ENCODE measurements around the gene SLC26A1. TPM values are rescaled to one million over a fixed set of nuclear protein-coding genes. Genes with fewer than 3 reads are reported as not detected.
"Not testable (repeated sequence)": the region's sequence is repeated elsewhere in the genome, so short reads cannot be mapped to it uniquely, and the experiment has no call there.

SLC26A1 gene
- total RNA-seq, 8 experiments from 2014 or later = 0.60 to 6.3 (median 2.0) TPM

GRCh38 chr4:948936-949300, 44.3 kb downstream of the SLC26A1 start:
- Histone ChIP-seq H3K4me3 (no peak overlapping the region), H3K27ac (no peak overlapping the region), H3K4me1 (replicated peaks in 1 of 2) (no peaks in the 10 kb centered on the region)
- no peak for ATAC-seq (replicated peaks in 6 of 8)
- in situ Hi-C loops (cut with MboI; ENCODE audit: low pct_unique_long_range_greater_than_20kb in 2 of 9, low sequenced_read_pairs in 9 of 9, unreplicated experiment in 9 of 9) = no loop called here
- WGBS, 10 experiments = 57 to 100% (median 60%) methylated on average over 1 to 7 of the region's 13 CpGs; no CpG with 5 or more reads in 7 of the 10 experiments

- no peak overlapping the region for H3K27ac ChIP-seq
- in situ Hi-C loops (cut with MboI; ENCODE audit: low pct_unique_long_range_greater_than_20kb in 2 of 9, low sequenced_read_pairs in 9 of 9, unreplicated experiment in 9 of 9) = no loop called here
- no peaks in the 10 kb centered on the region for H3K4me1 ChIP-seq (replicated peaks in 1 of 2)
- peak in 2 of 8 experiments; percentile 19 to 27 for ATAC-seq (replicated peaks in 6 of 8)
- no peak overlapping the region for H3K4me3 ChIP-seq
- WGBS, 10 experiments = 30 to 100% (median 90%) methylated on average over 2 to 6 of the region's 33 CpGs; no CpG with 5 or more reads in 3 of the 10 experiments
Measured at GRCh38 chr4:948101-948935, 44.9 kb downstream of the SLC26A1 start.

GRCh38 chr4:947491-947971, 45.7 kb downstream of the SLC26A1 start:
- no CpG with 5 or more reads among the region's 19 CpGs for WGBS, 10 experiments
- Histone ChIP-seq H3K4me1 (replicated peaks in 1 of 2) (no peaks in the 10 kb centered on the region), H3K27ac (no peak overlapping the region), H3K4me3 (no peak overlapping the region)
- no peak for ATAC-seq (replicated peaks in 6 of 8)
- in situ Hi-C loops (cut with MboI; ENCODE audit: low pct_unique_long_range_greater_than_20kb in 2 of 9, low sequenced_read_pairs in 9 of 9, unreplicated experiment in 9 of 9) = no loop called here

DNA sequence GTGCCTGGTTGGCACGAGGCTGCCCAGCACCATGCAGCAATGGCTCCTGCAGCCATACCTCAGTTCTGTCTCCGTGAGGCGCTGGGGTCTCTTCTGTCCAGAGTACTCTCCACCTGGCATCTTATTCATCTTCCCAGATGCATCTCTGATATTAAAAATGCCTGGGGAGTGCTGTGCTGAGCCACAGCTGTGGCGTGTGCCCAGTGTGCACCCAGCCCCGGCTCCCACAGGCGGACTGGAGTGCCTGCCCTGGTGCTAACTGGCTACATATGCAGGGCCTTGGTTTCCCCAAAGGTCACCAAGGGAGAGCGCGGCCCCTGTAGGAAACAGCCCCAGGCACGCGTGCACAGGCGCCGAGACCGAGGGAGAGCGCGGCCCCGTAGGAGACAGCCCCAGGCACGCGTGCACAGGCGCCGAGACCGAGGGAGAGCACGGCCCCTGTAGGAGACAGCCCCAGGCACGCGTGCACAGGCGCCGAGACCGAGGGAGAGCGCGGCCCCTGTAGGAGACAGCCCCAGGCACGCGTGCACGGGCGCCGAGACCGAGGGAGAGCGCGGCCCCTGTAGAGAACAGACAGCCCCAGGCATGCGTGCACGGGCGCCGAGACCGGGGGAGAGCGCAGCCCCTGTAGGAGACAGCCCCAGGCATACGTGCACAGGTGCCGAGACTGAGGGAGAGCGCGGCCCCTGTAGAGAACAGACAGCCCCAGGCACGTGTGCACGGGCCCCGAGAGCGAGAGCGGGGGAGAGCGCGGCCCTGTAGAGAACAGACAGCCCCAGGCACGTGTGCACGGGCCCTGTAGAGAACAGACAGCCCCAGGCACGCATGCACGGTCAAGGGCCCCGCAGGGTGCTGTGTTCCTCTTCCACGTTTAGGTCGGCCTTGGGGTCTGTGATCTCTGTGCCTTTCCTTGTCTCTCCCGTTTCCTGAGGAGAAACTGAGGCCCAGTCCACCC, 46.4 kb downstream of the SLC26A1 start:
- Histone ChIP-seq H3K4me3 (no peak overlapping the region), H3K27ac (no peak overlapping the region), H3K4me1 (replicated peaks in 1 of 2) (no peaks in the 10 kb centered on the region)
- in situ Hi-C loops (cut with MboI; ENCODE audit: low pct_unique_long_range_greater_than_20kb in 2 of 9, low sequenced_read_pairs in 9 of 9, unreplicated experiment in 9 of 9) = no loop called here
- peak in 1 of 8 experiments; percentile 25 for ATAC-seq (replicated peaks in 6 of 8)
- WGBS, 10 experiments = 39 to 90% (median 80%) methylated on average over 1 to 10 of the region's 62 CpGs; no CpG with 5 or more reads in 3 of the 10 experiments

GRCh38 chr4:946103-946450, 47.1 kb downstream of the SLC26A1 start:
- in situ Hi-C loops (cut with MboI; ENCODE audit: low pct_unique_long_range_greater_than_20kb in 2 of 9, low sequenced_read_pairs in 9 of 9, unreplicated experiment in 9 of 9) = no loop called here
- no peak overlapping the region for H3K27ac ChIP-seq
- no peak for ATAC-seq (replicated peaks in 6 of 8)
- H3K4me1 ChIP-seq (replicated peaks in 1 of 2) = no peaks in the 10 kb centered on the region
- H3K4me3 ChIP-seq = no peak overlapping the region
- WGBS, 10 experiments = 20 to 68% (median 60%) methylated on average over 2 to 6 of the region's 9 CpGs; no CpG with 5 or more reads in 6 of the 10 experiments

DNA sequence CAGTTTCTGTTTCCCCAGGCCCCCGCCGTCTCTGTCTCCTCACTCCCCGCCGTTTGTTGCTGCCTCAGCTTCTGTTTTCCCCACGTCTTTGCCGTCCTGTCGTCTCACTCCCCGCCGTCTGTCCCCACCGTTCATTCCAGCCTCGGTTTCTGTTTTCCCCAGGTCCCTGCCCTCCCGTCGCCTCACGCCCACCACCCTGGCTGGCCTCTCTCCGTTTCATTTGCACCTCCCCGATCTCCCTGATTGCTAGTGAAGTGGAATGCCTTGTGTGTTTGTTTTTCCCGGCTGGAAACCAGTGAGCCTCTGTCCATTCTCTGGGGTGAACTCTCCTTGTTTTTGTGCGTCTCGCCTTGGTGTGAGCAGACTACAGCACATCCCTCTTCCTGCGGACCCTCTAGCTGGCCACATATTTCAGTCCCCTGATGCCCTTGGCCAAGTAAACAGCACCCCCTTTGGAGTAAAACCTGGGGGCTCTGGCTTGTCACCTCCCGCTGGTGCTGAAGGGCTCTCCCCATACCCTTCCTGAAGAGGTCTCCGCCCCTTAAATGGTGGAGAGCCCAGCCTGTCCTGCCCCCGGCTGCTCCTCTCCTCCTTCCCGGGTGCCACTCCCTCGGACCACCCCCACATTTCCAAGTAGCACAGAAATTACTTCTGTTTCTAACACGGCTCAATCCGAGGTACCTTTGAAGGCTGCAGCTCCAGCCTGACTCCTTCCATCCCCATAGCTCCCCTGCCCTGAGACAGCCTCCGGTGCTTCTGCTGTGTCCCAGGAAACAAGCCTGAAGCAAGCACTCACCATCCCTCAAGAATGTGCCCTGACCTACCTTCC, 47.7 kb downstream of the SLC26A1 start:
- in situ Hi-C loops (cut with MboI; ENCODE audit: low pct_unique_long_range_greater_than_20kb in 2 of 9, low sequenced_read_pairs in 9 of 9, unreplicated experiment in 9 of 9) = no loop called here
- ATAC-seq (replicated peaks in 6 of 8) = peak in 4 of 8 experiments; percentile 34 to 77 (median 44)
- WGBS, 10 experiments = 7 to 33% (median 19%) methylated on average over 2 to 10 of the region's 28 CpGs; no CpG with 5 or more reads in 5 of the 10 experiments
- Histone ChIP-seq H3K27ac (no peak overlapping the region), H3K4me3 (no peak overlapping the region), H3K4me1 (replicated peaks in 1 of 2) (no peaks in the 10 kb centered on the region)

DNA sequence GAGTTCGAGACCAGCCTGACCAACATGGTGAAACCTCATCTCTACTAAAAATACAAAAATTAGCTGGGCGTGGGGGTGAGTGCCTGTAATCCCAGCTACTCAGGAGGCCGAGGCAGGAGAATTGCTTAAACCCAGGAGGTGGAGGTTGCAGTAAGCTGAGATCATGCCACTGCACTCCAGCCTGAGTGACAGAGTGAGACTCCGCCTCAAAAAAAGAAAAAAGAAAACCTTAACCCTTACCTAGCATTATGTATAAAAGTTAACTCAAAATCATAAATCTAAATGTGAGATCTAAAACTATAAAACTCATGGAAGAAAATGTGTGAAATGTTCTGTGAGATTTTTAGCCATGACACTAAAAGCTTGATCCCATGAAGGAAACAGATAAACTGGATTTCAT, 53.7 kb downstream of the SLC26A1 start:
- H3K4me1 ChIP-seq (replicated peaks in 1 of 2); in situ Hi-C loops (cut with MboI; ENCODE audit: low pct_unique_long_range_greater_than_20kb in 2 of 9, low sequenced_read_pairs in 9 of 9, unreplicated experiment in 9 of 9); ATAC-seq (replicated peaks in 6 of 8); H3K27ac ChIP-seq; H3K4me3 ChIP-seq: not testable (repeated sequence)
- WGBS, 10 experiments = 33 to 100% (median 83%) methylated on average over 1 to 4 of the region's 4 CpGs; no CpG with 5 or more reads in 4 of the 10 experiments

Other genes with a start within 250 kb of the SLC26A1 start
- gene CPLX1, start 167.3 kb downstream of the SLC26A1 start, total RNA-seq = 10 to 100 TPM in 2 of 8 experiments, 1 to 10 TPM in 6; 1.8 to 15.1 (median 5.4) TPM
- 10 to 100 TPM; 26.1 to 94.0 (median 44.6) TPM for gene GAK, start 61.1 kb downstream of the SLC26A1 start, total RNA-seq
- 10 to 100 TPM; 12.0 to 31.3 (median 27.3) TPM for gene TMEM175, start 60.9 kb downstream of the SLC26A1 start, total RNA-seq
- gene DGKQ, start 19.8 kb downstream of the SLC26A1 start, total RNA-seq = 10 to 100 TPM in 2 of 8 experiments, 1 to 10 TPM in 6; 2.9 to 11.7 (median 6.7) TPM
- gene IDUA, start 6.4 kb downstream of the SLC26A1 start, total RNA-seq = 10 to 100 TPM in 3 of 8 experiments, 1 to 10 TPM in 4, under 1 TPM in 1; 0.88 to 17.4 (median 5.0) TPM
- 10 to 100 TPM in 5 of 8 experiments, 1 to 10 TPM in 3; 5.4 to 42.4 (median 15.0) TPM for gene FGFRL1, start 18.2 kb upstream of the SLC26A1 start, total RNA-seq
- 1 to 10 TPM in 7 of 8 experiments, under 1 TPM in 1; 0.70 to 9.4 (median 4.8) TPM for gene RNF212, start 120.2 kb upstream of the SLC26A1 start, total RNA-seq
- 10 to 100 TPM in 2 of 8 experiments, 1 to 10 TPM in 6; 2.0 to 12.6 (median 8.1) TPM for gene SPON2, start 179.2 kb upstream of the SLC26A1 start, total RNA-seq

All from motor neuron (in vitro differentiated cells).